K562 (cell line): Measurements from ENCODE around the gene PRICKLE4. TPM values are rescaled to one million over a fixed set of nuclear protein-coding genes. Genes with fewer than 3 reads are reported as not detected.

Source experiments
- CHD7 ChIP-seq: fragments of 200-600 bp; sonication (generic); IDR thresholded peaks from one replicate; pipeline ENCODE4 v1.6.1; 2012; ENCODE audit warnings: mild to moderate bottlenecking, low read depth, low read length, inconsistent platforms
- RFX1 ChIP-seq: fragments of 450-650 bp; IDR thresholded peaks from 2 replicates; pipeline ENCODE4 v1.6.1; 2016; ENCODE audit warnings: mild to moderate bottlenecking, moderate library complexity
- polyA plus RNA-seq, 8 experiments: library from polyadenylated mRNA; depleted of rRNA in 4 of 8; stranded (reverse) in 5 of 8; unstranded in 3 of 8; fragments of >200 nt; fragmentation: Nextera tagmentation in 2 of 8; fragmentation: Illumina TruSeq in 1 of 8; extraction: Ambion mirVana in 2 of 8; extraction: Trizol in 1 of 8; gene quantifications; 2 replicates each; pipeline versions ENCODE4 v1.2.1 to v1.2.3, GENCODE V29; 2011 to 2014; ENCODE audit warnings: inconsistent platforms in 1 of 8, missing spikeins in 1 of 8
- total RNA-seq, 7 experiments: library from RNA; depleted of rRNA in 6 of 7; stranded (reverse); fragments of >200 nt in 6 of 7; fragmentation: Illumina TruSeq in 2 of 7; extraction: Trizol in 2 of 7; gene quantifications; 2 replicates each; pipeline versions ENCODE4 v1.2.1 to v1.2.3, GENCODE V29; 2011 to 2021; ENCODE audit warnings: low replicate concordance in 1 of 7

Gene PRICKLE4
- total and polyA plus RNA-seq, 9 of the 15 experiments (the other 6 are each of a cell fraction or from before 2014, with no cell fraction given) = 0.20 to 0.32 (median 0.27) TPM; not detected in 6

DNA sequence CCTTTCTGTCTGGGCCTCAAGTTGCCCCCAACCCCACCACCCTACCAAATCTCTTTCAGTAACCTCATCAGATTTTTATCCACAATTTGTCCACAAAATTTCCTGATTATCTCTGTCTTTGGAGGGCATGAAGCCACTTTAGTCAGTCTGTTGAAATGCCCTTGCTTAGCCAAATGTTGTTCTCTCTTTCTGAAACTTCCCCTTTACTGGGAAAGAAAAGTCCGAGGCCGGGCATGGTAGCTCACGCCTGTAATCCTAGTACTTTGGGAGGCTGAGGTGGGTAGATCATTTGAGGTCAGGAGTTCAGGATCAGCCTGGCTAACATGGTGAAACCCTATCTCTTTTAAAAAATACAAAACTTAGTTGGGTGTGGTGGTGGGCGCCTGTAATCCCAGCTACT is 40.7 kb downstream of the PRICKLE4 start (continued):
- no peak for TF ChIP-seq CHD7
- TF ChIP-seq RFX1 = no peak
- TF ChIP-seq, all 486 proteins: peak for 0
